HepG2 (cell line): ENCODE measurements around the gene WDR35. TPM values are rescaled to one million over a fixed set of nuclear protein-coding genes. Genes with fewer than 3 reads are reported as not detected.

ENCODE experiments used
- REPIN1 ChIP-seq: sonication (generic); formaldehyde crosslinking; IDR thresholded peaks from 2 replicates; pipeline ENCODE4 v1.8.0; 2022; ENCODE audit warnings: missing genetic modification reagents, low read depth, mild to moderate bottlenecking, borderline replicate concordance
- TCF12 ChIP-seq, 2 experiments: fragments of 450-650 bp in 1 of 2; sonication (generic) in 1 of 2; formaldehyde crosslinking in 1 of 2; IDR thresholded peaks; 2 replicates each; pipeline versions ENCODE4 v1.6.1 to v1.8.0; 2017 to 2022; ENCODE audit warnings: antibody characterized with exemption in 1 of 2, mild to moderate bottlenecking in 1 of 2, missing genetic modification reagents in 1 of 2, moderate library complexity in 1 of 2
- ZBTB26 ChIP-seq: IDR thresholded peaks from 2 replicates; pipeline ENCODE4 v1.6.1; 2016; ENCODE audit warnings: missing compliant biosample characterization, missing genetic modification reagents, borderline replicate concordance
- ZBTB34 ChIP-seq: sonication (generic); formaldehyde crosslinking; IDR thresholded peaks from 2 replicates; pipeline ENCODE4 v1.8.0; 2022; ENCODE audit warnings: mild to moderate bottlenecking, missing genetic modification reagents
- ZBTB43 ChIP-seq: sonication (generic); formaldehyde crosslinking; conservative IDR thresholded peaks from 2 replicates; pipeline ENCODE4 v1.4.0; 2020; ENCODE audit warnings: missing genetic modification reagents
- ZNF232 ChIP-seq: sonication (generic); formaldehyde crosslinking; IDR thresholded peaks from 2 replicates; pipeline ENCODE4 v1.4.0; 2020; ENCODE audit warnings: missing genetic modification reagents, borderline replicate concordance
- ZNF407 ChIP-seq: sonication (generic); formaldehyde crosslinking; IDR thresholded peaks from one replicate; pipeline ENCODE4 v1.5.1; 2020; ENCODE audit warnings: mild to moderate bottlenecking, missing genetic modification reagents; ENCODE audit errors: not compliant biosample characterization
- ZNF414 ChIP-seq: sonication (generic); formaldehyde crosslinking; IDR thresholded peaks from 2 replicates; pipeline ENCODE4 v1.5.0; 2020; ENCODE audit warnings: missing genetic modification reagents
- ZNF556 ChIP-seq: sonication (generic); formaldehyde crosslinking; IDR thresholded peaks from 2 replicates; pipeline ENCODE4 v1.4.0; 2020; ENCODE audit warnings: mild to moderate bottlenecking, missing genetic modification reagents, borderline replicate concordance
- ZNF770 ChIP-seq: sonication (generic); formaldehyde crosslinking; IDR thresholded peaks from 2 replicates; pipeline ENCODE4 v1.5.0; 2020; ENCODE audit warnings: mild to moderate bottlenecking, missing genetic modification reagents
- polyA plus RNA-seq, 8 experiments: library from polyadenylated mRNA; depleted of rRNA in 3 of 8; stranded (reverse) in 7 of 8; unstranded in 1 of 8; fragments of >200 nt; fragmentation: Illumina TruSeq in 4 of 8; extraction: Trizol in 4 of 8; gene quantifications; 2 replicates each; pipeline versions ENCODE4 v1.2.1 to v1.2.3, GENCODE V29; 2011 to 2016; ENCODE audit warnings: low read depth in 4 of 8, missing spikeins in 1 of 8, mixed read lengths in 1 of 8; ENCODE audit not compliant: insufficient read depth in 1 of 8
- total RNA-seq, 5 experiments: library from RNA; depleted of rRNA; stranded (reverse); fragments of >200 nt; fragmentation: Illumina TruSeq; extraction: Trizol; gene quantifications; 2 replicates each; pipeline ENCODE4 v1.2.3, GENCODE V29; 2016; ENCODE audit warnings: low read depth in 1 of 5

Gene WDR35
- total and polyA plus RNA-seq, 2 of the 13 experiments (the other 11 are each of a cell fraction or from before 2014, with no cell fraction given) = 11.1 to 19.6 TPM

GRCh38 chr2:20005891-20006470, 16.1 kb upstream of the WDR35 start (continued):
- no peak for TF ChIP-seq ZBTB34 (CRISPR knock-in tag)
- no peak for TF ChIP-seq ZBTB43 (CRISPR knock-in tag)
- no peak for TF ChIP-seq ZNF232
- TF ChIP-seq ZNF407 (CRISPR knock-in tag) = no peak
- TF ChIP-seq REPIN1 = no peak
- no peak for TF ChIP-seq ZNF556
- no peak for TF ChIP-seq ZNF414 (CRISPR knock-in tag)
- TF ChIP-seq ZBTB26 (CRISPR knock-in tag) = no peak
- no peak for TF ChIP-seq ZNF770 (CRISPR knock-in tag)
- no peak for TF ChIP-seq TCF12 (IDR thresholded peaks at IDR 0.05)
- TF ChIP-seq TCF12 (CRISPR knock-in tag; IDR thresholded peaks at IDR 0.05) = no peak
